Measurements from ENCODE around the gene PIP4K2A. TPM values are rescaled to one million over a fixed set of nuclear protein-coding genes. Genes with fewer than 3 reads are reported as not detected.
A peak's percentile ranks its signal among the peaks of the same experiment; 100 is the strongest.

The PIP4K2A gene
- total RNA-seq, 2 donors from 2014 or later, result 3.6 to 7.8 TPM

GRCh38 chr10:22711373-22711772 is 3.0 kb downstream of the PIP4K2A start:
- Histone ChIP-seq H3K27ac (no peak overlapping the region), H3K4me3 (no peak overlapping the region), H3K4me1 (peaks cover 28% of the 10 kb centered on the region), H3K36me3 (replicated peaks in 1 of 2; ENCODE audit: insufficient read depth in 1 of 2, low read depth in 2 of 2) (no peaks in the 10 kb centered on the region), H3K9me3 (no peaks in the 10 kb centered on the region), H3K27me3 (no peaks in the 10 kb centered on the region)
- 81% methylated on average over 3 of the region's 3 CpGs for WGBS, 2 donors
- intact Hi-C loops (cut with DNase I), result no loop called here
- DNase-seq (no peak), ATAC-seq (no peak)
- TF ChIP-seq, protein P1, sequence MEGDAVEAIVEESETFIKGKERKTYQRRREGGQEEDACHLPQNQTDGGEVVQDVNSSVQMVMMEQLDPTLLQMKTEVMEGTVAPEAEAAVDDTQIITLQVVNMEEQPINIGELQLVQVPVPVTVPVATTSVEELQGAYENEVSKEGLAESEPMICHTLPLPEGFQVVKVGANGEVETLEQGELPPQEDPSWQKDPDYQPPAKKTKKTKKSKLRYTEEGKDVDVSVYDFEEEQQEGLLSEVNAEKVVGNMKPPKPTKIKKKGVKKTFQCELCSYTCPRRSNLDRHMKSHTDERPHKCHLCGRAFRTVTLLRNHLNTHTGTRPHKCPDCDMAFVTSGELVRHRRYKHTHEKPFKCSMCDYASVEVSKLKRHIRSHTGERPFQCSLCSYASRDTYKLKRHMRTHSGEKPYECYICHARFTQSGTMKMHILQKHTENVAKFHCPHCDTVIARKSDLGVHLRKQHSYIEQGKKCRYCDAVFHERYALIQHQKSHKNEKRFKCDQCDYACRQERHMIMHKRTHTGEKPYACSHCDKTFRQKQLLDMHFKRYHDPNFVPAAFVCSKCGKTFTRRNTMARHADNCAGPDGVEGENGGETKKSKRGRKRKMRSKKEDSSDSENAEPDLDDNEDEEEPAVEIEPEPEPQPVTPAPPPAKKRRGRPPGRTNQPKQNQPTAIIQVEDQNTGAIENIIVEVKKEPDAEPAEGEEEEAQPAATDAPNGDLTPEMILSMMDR (IDR thresholded peaks at IDR 0.05), result no peak
- no peak for TF ChIP-seq POLR2A (IDR thresholded peaks at IDR 0.05)

- intact Hi-C loops (cut with DNase I), result no loop called here
- H3K27me3 ChIP-seq, result no peaks in the 10 kb centered on the region
- TF ChIP-seq POLR2A (IDR thresholded peaks at IDR 0.05), result no peak
- TF ChIP-seq, protein P1 (IDR thresholded peaks at IDR 0.05), result no peak
- ATAC-seq (no peak), DNase-seq (peak in 1 of 4 donors; percentile 38)
- peaks cover 28% of the 10 kb centered on the region for H3K4me1 ChIP-seq
- 71 to 83% methylated on average over 10 of the region's 10 CpGs for WGBS, 2 donors
- no peak overlapping the region for H3K27ac ChIP-seq
- H3K4me3 ChIP-seq, result no peak overlapping the region
- H3K9me3 ChIP-seq, result no peaks in the 10 kb centered on the region
- no peaks in the 10 kb centered on the region for H3K36me3 ChIP-seq (replicated peaks in 1 of 2; ENCODE audit: insufficient read depth in 1 of 2, low read depth in 2 of 2)
Measured at GRCh38 chr10:22710139-22710745, 4.1 kb downstream of the PIP4K2A start.

GRCh38 chr10:22708772-22709171 is 5.6 kb downstream of the PIP4K2A start:
- DNase-seq (no peak), ATAC-seq (no peak)
- no peaks in the 10 kb centered on the region for H3K27me3 ChIP-seq
- TF ChIP-seq, protein P1 (IDR thresholded peaks at IDR 0.05), result no peak
- TF ChIP-seq POLR2A (IDR thresholded peaks at IDR 0.05), result no peak
- no peak overlapping the region for H3K4me3 ChIP-seq
- 78 to 83% methylated on average over 1 of the region's 1 CpG for WGBS, 2 donors
- intact Hi-C loops (cut with DNase I), result no loop called here
- H3K4me1 ChIP-seq, result peaks cover 22% of the 10 kb centered on the region
- H3K36me3 ChIP-seq (replicated peaks in 1 of 2; ENCODE audit: insufficient read depth in 1 of 2, low read depth in 2 of 2), result no peaks in the 10 kb centered on the region
- H3K27ac ChIP-seq, result no peak overlapping the region
- no peaks in the 10 kb centered on the region for H3K9me3 ChIP-seq

- peaks cover 14% of the 10 kb centered on the region for H3K4me1 ChIP-seq
- no peak for TF ChIP-seq POLR2A (IDR thresholded peaks at IDR 0.05)
- TF ChIP-seq, protein P1 (IDR thresholded peaks at IDR 0.05), result no peak
- intact Hi-C loops (cut with DNase I), result no loop called here
- no peaks in the 10 kb centered on the region for H3K27me3 ChIP-seq
- no peaks in the 10 kb centered on the region for H3K9me3 ChIP-seq
- DNase-seq, result no peak
- no peaks in the 10 kb centered on the region for H3K36me3 ChIP-seq (replicated peaks in 1 of 2; ENCODE audit: insufficient read depth in 1 of 2, low read depth in 2 of 2)
- ATAC-seq, result no peak
- no peak overlapping the region for H3K27ac ChIP-seq
- no peak overlapping the region for H3K4me3 ChIP-seq
- WGBS, 2 donors, result 88 to 91% methylated on average over 5 of the region's 5 CpGs
Measured at GRCh38 chr10:22705527-22705926, 8.9 kb downstream of the PIP4K2A start.

- intact Hi-C loops (cut with DNase I), result no loop called here
- 84 to 85% methylated on average over 5 of the region's 5 CpGs for WGBS, 2 donors
- no peak for ATAC-seq
- Histone ChIP-seq H3K4me1 (peaks cover 20% of the 10 kb centered on the region), H3K27me3 (no peaks in the 10 kb centered on the region), H3K9me3 (no peaks in the 10 kb centered on the region), H3K36me3 (replicated peaks in 1 of 2; ENCODE audit: insufficient read depth in 1 of 2, low read depth in 2 of 2) (no peaks in the 10 kb centered on the region), H3K4me3 (no peak overlapping the region), H3K27ac (no peak overlapping the region)
- DNase-seq, result no peak
- TF ChIP-seq, protein P1 (IDR thresholded peaks at IDR 0.05), result no peak
- TF ChIP-seq POLR2A (IDR thresholded peaks at IDR 0.05), result no peak
Measured at GRCh38 chr10:22704942-22705341, 9.4 kb downstream of the PIP4K2A start.

All from body of pancreas (tissue), 4 donors.